GM21825 (cell line): ENCODE measurements around the gene MYO1E.
"Not testable (repeated sequence)": the region's sequence is repeated elsewhere in the genome, so short reads cannot be mapped to it uniquely, and the experiment has no call there.

Source experiments
- ATAC-seq: cut with Tn5 transposase; IDR thresholded peaks from one replicate; pipeline ENCODE4 v1.9.1; 2021; ENCODE audit warnings: mild to moderate bottlenecking, moderate library complexity; ENCODE audit not compliant: unreplicated experiment

MYO1E gene

DNA sequence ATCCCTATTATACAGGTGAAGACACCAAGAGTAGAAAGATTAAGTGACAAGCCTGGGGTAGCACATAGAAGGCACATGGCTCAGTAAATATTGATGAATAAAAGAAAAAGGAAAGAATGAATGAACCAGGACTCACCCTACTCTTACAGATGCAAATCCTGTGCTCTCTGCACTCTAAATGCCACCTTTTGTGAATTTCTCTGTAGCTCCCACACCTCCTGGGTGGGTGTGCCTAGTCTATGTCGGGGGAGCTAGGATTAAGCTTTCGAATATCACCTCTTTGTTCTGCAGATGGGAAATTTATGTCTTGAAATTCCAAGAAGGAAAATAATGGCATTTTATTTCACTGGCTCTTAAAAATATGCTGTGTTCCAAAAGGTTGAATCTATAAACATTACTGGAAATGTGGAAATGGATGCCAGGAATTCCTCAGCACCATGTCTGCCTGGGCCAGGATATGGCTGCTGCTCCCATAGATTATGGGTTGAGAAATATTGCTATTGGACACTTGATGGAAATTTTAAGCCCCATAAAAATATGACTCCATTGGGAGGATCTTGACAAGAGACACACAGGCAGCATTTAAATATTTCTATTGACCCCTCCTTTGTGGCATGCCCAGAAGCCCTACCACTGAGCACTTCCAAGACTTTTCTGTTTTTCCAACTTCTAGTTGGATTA lies 224.4 kb downstream of the MYO1E start:
- no peak for ATAC-seq

DNA sequence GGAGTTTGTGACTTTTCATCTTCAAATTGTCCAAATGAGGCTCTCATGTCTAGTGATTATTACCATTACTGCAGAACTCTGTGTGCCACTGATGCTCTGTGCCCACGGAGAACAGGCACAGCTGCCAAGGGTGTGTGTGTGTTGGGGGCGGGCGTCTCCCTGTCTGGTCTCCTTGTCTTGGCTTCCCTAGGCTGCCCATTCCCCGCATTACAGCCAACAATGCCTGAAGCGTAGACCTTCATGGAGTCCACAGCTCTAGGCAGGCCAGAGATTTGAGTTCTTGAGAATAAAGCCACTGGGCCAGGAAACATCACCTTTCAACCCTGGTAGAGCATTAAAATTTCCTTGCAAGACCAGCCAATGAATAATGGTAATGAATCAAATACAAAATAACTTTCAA lies 225.0 kb downstream of the MYO1E start:
- no peak for ATAC-seq

DNA sequence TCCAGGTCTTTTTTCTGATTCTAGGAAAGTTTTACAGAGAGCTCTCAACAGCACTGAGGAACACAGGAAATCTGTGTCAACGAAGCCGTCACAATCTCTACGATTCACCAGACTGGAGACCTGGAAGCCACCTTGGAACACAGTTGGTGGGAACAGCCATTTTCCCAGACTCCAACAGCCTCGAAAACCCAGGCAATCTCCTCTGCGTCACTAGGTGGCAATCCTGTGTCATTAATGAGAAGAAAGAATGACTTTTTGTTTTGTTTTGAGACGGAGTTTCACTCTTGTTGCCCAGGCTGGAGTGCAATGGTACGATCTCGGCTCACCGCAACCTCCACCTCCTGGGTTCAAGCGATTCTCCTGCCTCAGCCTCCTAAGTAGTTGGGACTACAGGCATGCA lies 228.1 kb downstream of the MYO1E start:
- not testable (repeated sequence) for ATAC-seq

DNA sequence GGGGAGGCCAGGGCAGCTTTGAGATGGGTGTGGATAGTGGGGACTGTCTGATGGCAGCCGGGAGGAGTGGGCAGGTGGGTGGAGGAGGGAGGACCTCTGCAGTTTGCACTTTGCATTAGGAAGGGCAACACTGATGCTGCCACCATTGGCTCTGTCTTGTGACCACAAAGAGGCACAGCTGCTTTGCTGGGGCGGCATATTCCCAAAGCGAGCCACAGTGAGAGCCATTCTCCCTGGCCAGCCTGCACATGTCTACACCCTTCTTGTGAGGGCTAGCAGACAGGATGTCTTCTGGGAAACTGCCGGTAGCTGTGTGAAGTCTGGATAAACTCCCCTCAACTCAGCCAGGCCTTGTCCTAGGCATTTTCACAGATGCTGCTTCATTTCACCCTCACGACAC lies 229.4 kb downstream of the MYO1E start:
- no peak for ATAC-seq

DNA sequence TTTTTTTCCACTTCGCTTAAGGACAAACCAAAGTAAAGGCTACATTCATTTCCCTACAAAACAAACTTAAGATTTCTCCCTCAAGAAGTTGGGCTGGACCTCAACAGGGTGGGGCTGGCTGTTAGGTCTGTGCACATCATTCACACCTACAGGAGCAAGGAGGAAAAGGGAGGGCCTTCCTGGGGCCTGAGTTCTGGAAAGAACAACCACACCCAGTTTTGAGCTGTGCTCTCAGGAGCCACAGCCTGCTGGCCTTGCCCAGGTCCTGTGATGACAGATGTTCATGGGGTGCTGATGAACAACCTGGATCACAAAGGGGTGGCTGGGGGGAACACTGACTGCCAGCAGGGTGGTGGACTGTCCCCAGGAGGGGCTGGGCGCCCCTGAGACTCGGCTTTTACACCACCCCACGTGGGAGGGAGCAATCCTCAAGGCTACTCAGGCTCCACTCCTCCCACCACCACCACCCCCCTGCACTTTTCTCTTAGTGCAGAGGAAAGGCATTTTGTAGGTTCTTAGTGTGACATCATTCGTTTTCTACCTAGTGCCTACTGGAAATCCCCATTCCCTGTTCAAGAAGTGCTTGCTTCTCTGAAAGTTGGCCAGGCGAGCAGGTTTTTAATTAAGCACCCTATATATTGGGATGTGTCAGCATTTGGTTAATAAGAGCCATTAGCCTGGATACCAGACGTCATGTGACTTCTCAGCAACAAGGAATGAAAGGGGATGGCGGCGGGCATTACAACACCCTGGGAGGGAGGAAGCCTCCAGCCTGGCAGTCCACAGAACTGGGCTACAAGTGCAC lies 232.0 kb downstream of the MYO1E start:
- ATAC-seq: no peak

DNA sequence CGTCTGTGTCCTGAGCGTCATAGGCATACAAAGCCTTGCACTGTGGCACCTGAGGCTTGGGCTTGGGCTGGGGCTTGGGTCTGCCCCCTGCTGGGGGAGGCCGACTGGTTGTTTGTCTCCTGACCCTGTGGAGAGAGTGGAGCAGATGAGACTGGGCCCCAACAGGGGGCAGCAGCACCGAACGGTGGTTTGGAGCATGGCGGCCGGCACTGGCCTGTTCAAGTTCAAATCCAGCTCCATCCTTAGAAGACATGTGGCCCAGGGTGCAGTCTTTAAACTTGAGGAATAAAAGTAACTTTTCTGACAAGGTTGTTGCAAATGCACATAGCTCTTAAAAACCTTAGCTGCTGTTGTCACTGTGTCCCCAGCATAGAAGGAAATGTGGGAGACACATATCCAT lies 234.4 kb downstream of the MYO1E start:
- peak; percentile 43 for ATAC-seq

DNA sequence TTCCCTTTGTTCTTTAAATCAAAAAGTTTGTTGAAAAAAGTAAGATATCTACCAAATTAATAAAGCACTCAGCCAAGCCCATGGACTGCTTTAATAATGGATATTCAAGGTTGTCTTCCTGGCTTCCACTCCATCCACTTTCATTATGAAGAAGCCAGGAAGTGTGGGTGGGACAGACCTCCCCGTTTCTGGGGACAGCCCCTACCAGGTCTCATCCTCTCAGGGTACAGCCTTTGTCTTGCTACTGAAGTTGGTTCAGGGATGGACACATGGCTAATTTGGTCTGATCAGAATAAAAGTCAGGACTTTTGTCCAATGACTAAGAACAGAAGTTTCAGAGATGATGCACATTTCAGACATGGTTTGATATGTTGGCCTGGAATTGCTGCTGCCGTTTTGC lies 235.1 kb downstream of the MYO1E start:
- no peak for ATAC-seq

DNA sequence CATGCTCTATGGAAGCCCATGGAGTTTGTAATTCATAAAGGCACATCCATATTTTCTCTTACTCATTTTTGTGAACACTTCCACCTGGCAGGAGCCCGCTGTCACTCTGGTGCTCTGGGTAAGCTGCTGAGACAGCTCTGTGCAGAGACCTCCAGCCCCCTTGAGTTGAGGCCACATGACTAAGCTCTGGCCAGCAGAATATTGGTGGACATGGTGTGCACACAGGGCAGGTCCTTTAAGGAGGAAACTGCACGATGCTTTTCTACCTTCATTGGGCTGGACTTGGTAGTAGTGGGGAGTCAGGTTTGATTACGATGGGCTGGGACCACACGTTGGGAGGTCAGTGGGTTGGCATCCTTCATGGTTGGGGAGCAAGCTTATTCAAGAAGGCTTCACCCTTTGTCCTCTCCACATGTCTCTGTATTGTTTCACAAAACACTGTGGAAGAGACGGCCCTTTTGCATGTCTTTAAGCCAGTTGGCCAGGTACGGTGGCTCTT lies 238.7 kb downstream of the MYO1E start:
- ATAC-seq: no peak

DNA sequence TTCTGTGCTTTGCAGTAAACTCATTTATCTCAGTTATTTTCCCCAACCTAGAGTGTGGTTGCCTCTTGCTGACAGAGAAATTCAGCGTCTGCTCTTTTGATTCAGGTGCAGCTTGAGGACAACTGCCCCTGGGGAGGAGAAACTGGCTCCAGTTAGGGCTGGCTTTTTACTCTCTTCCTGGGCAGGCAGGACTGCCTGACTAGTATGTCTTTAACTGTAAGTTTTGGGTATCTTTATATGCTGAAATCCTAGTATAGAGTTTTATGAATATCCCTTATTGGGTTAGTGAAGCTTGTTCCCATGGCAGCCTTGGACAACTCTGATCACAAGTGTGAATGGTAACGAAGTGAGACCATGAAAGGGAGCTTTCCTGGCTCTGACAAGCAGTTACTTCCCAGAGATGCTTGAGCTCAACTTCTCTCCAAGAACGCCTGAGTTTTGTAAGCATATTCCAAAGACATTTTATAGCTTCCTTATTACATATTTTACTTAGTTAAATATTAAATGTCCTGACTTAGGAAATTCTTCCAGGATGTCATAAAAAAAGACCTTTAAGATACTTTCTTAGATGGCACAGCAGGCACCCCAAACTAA lies 240.6 kb downstream of the MYO1E start:
- no peak for ATAC-seq

DNA sequence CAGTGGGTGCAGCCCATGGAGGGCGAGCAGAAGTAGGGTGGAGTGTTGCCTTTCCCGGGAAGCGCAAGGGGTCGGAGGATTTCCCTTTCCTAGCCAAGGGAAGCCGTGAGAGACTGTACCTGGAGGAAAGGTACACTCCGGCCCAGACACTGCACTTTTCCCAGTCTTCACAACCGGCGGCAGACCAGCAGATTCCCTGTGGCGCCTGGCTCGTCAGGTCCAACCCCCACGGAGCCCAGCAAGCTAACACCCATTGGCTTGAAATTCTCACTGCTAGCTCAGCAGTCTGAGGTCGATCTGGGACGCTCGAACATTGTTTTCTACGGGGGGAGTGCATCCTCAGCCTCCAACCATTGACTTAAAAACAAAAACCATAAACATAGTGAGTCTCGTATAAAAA lies 241.2 kb downstream of the MYO1E start:
- no peak for ATAC-seq

DNA sequence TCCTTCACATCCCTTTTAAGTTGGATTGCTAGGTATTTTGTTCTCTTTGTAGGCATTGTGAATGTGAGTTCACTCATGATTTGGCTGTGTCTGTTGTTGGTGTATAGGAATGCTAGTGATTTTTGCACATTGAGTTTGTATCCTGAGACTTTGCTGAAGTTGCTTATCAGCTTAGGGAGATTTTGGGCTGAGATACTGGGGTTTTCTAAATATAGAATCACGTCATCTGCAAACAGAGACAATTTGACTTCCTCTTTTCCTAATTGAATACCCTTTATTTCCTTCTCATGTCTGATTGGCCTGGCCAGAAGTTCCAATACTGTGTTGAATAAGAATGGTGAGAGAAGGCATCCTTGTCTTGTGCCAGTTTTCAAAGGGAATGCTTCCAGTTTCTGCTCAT lies 245.4 kb downstream of the MYO1E start:
- not testable (repeated sequence) for ATAC-seq

DNA sequence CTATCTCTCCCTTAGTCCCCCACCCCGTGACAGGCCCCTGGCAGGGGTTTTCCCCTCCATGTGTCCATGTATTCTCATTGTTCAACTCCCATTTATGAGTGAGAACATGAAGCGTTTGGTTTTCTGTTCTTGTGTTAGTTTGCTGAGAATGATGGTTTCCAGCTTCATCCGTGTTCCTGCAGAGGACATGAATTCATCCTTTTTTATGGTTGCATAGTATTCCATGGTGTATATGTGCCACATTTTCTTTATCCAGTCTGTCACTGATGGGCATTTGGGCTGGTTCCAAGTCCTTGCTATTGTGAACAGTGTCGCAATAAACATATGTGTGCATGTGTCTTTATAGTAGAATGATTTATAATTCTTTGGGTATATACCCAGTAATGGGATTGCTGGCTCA lies 247.0 kb downstream of the MYO1E start:
- not testable (repeated sequence) for ATAC-seq

DNA sequence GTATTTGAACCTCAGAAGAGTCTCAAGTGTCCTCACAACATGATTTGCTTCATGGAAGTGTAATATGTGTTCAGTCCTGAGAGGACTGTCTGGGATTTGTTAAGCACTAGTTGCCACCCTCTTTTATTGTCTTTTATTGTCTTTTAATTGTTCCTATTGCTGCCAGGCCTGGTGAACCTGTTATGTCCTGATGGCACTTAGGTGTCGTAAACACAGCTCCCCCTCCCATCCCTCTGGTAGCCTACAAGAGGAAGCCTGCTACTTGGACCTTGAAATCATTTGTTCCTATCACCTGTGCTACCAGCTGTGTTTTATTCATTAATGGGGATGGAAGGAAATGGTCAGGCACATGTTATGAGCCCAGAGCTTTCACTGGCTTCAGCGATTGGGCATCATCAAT lies 248.4 kb downstream of the MYO1E start:
- ATAC-seq: no peak

DNA sequence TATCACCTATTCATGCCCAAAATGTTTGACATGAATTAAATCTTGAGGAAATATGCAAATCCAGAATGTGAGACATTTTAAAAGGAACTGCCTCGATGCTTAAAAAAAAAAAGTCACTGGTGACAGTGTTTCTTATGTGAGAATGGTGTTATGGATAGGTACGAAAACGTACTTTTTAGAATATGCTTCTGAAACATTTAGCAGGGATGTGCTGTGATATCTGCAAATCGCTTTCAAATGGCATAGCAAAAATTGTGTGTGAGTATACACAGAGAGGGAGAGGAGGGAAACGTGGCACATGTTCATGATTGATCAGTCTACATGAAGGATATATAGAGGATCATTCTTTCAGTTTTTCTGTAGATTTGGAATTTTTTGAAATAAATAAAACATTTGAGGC lies 251.7 kb downstream of the MYO1E start:
- no peak for ATAC-seq

DNA sequence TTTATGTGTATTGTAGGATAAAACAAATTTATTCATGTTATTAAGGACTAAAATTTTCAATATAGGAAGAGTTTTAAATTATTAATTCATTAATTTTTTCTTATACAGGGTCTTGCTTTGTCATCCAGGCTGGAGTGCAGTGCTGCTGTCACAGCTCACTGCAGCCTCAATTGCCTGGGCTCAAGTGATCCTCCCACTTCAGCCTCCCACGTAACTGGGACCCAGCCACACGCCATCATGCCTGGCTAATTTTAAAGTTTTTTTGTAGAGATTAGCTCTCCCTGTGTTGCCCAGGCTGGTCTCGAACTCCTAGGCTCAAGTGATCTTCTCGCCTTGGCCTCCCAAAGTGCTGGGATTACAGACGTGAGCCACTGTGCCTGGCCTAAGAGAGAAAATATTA lies 253.0 kb downstream of the MYO1E start:
- ATAC-seq: no peak

DNA sequence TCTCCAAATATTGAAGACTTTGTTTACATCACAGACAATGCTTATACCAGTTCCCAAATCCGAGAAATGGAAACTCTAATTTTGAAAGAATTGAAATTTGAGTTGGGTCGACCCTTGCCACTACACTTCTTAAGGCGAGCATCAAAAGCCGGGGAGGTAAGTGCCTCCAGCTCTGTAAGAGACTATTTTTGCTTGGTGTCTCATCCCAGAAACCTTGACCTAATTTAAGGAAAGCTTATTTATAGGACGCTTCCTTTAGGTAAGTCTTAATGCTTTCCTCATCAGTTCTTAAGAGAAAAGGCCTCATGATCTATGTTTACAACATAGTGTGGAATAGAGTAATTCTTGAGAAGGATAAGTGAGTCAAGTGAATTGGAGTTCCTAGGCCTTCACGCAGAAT lies 255.9 kb downstream of the MYO1E start:
- ATAC-seq: no peak

DNA sequence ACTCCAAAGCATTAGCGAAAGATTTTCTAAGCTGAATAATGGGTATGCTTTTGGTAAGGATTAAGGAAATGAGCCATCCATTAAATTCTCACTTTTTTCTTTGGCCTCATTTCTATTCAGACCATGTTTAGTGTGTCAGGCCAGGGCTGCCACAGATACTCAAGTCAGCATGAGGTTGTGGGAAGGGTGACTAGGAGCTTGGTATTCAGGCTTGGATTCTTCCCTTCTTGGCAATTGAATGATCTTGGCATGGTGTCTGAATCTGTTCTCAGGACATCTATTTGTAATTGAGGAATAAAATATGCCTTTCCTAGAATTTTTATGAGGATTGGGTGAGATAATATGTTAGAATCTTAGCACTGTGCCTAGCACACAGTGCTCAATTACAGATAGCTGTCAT lies 256.5 kb downstream of the MYO1E start:
- no peak for ATAC-seq

DNA sequence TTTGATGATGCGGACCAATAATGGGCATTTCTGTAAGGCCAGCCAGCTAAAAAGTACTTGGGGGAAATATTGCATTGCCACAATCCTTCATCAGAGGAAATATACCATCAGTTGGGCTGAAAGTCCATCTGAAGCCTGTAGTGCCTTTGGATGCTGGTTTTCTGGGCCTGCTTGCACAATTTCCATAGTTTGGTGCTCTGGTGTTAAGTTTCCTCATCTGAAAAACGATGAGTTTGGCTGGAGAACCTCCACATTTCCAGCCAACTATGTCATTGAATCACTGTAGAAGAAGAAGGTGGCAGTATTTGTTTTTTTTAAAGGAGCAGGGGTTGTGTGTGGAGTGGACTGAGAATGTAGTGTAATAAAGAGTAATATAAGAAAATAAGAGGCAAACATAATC lies 257.6 kb downstream of the MYO1E start:
- ATAC-seq: no peak

DNA sequence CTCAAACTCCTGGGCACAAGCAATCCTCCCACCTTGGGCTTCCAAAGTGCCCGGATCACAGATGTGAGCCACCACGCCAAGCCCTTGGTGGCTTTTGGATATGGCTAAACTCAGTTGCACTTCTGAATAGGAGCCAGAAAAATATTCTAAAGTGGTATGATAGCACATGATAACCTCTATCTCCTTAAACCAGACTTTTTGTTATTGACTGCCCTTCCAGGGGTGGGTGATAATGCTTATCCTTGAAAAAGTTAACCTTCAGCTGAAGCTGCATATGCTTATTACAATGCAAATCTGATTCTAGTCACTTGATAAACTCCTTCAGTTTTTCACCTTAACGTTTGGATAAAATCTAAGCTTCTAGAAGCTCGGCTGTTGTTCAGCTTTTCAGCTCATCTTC lies 261.4 kb downstream of the MYO1E start:
- no peak for ATAC-seq

DNA sequence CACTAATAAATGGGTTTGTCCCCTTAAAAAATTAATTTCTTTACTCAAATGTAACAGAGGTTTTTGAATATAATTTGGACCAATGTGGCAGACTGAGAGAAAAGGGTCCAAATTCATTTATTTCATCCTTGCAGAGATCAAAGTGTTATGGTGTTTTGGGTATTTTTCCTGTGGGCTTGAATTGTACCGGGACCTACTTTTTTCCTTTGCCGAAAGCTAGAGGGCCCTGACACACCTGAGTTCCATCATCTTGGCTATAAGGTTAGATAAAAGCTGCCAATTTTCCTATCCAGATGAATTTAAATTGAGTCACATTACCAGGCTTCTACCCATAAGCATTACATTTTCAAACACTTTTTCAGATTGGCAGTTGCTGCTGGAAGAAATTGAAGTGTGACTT lies 266.8 kb downstream of the MYO1E start:
- ATAC-seq: no peak

DNA sequence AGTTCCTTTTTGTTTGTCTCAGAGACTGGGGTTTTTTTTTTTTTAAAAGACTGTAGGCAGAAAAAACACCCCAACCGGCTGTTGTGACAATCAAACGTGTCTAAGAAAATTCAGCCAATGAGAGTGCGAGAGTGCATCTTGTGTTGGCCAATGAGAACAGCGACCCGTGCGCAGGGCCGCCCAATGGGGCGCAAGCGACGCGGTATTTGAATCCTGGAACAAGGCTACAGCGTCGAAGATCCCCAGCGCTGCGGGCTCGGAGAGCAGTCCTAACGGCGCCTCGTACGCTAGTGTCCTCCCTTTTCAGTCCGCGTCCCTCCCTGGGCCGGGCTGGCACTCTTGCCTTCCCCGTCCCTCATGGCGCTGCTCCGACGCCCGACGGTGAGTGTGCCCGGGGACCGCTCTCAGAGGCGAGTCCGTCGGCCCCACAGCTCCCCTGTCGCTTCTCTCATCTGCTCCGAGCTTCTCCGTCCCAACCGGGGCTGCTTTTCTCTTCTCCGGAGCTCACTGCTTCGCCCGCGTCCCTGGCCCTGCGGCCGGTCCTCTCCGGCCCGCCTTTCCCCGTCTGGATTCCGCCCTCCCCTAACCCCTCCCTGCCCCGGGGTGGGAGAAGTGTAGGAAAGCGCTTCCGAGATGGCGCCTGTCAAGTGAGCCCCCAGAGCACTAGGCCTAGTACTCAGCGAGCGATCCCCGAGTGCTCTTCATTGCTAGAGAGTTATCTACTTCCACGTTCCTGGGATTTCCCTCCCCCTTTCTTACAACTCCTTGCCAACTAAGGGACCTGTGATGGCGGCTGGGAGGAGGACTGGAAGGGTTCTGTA lies 267.5 kb downstream of the MYO1E start, which contains the start of gene CCNB2:
TSS of gene CCNB2 (plus strand) at position 235 of the 821 bp plus-strand sequence. CDS start at position 358, 123 bp downstream.
- ATAC-seq: peak; percentile 94
